HEK293 (cell line): ENCODE results near the gene BEGAIN.

ENCODE experiments used
- CTCF ChIA-PET: fragments of 350-600 bp; formaldehyde crosslinking; extraction: SDS; loops from one replicate; lab custom pipeline; 2021; ENCODE audit warnings: antibody characterized with exemption; lab: Yijun Ruan, JAX
- POLR2A ChIA-PET: fragments of 300-600 bp; formaldehyde crosslinking; extraction: SDS; loops from one replicate; lab custom pipeline; 2020; ENCODE audit warnings: antibody characterized with exemption, inconsistent platforms; lab: Yijun Ruan, JAX
- H3K27ac ChIP-seq: fragments of 200-500 bp; sonication (Bioruptor generic); 2 replicates; pipeline ENCODE4 v1.5.1; 2014; ENCODE audit warnings: low read depth, low read length, control low read depth, inconsistent platforms; ENCODE audit errors: extremely low read depth
- H3K36me3 ChIP-seq, 2 experiments: fragments of 200-500 bp in 1 of 2; sonication (Bioruptor generic) in 1 of 2; 1 replicate in 1 of 2; 2 replicates in 1 of 2; pipeline ENCODE4 v1.5.1; 2014 to 2017; ENCODE audit warnings: inconsistent platforms in 2 of 2, low read length in 2 of 2; ENCODE audit not compliant: control insufficient read depth in 2 of 2, insufficient read depth in 1 of 2
- H3K4me1 ChIP-seq: fragments of 200-500 bp; sonication (Bioruptor generic); 2 replicates; pipeline ENCODE4 v1.5.1; 2014; ENCODE audit warnings: mild to moderate bottlenecking, low read length, inconsistent platforms; ENCODE audit not compliant: control insufficient read depth, insufficient read depth
- H3K4me3 ChIP-seq: 2 replicates; pipeline ENCODE4 v1.5.1; 2011; ENCODE audit warnings: low read depth, mild to moderate bottlenecking, control low read depth, low read length, moderate library complexity
- H3K9me3 ChIP-seq: fragments of 200-500 bp; sonication (Bioruptor generic); 2 replicates; pipeline ENCODE4 v1.5.1; 2014; ENCODE audit warnings: low read depth, low read length, inconsistent platforms; ENCODE audit not compliant: control insufficient read depth, insufficient read depth
- GLIS2 ChIP-seq: fragments of 450-650 bp; formaldehyde crosslinking; IDR thresholded peaks from 2 replicates; pipeline ENCODE4 v1.5.1; 2016; ENCODE audit warnings: missing biosample characterization, missing genetic modification characterization
- KLF1 ChIP-seq: fragments of 450-650 bp; formaldehyde crosslinking; IDR thresholded peaks from 2 replicates; pipeline ENCODE4 v1.5.1; 2016; ENCODE audit warnings: missing biosample characterization, missing genetic modification characterization
- SCRT2 ChIP-seq: fragments of 450-650 bp; formaldehyde crosslinking; IDR thresholded peaks from 2 replicates; pipeline ENCODE4 v1.5.1; 2016; ENCODE audit warnings: missing biosample characterization, missing genetic modification characterization
- SP7 ChIP-seq: fragments of 450-650 bp; formaldehyde crosslinking; IDR thresholded peaks from 2 replicates; pipeline ENCODE4 v1.5.1; 2016; ENCODE audit warnings: missing biosample characterization, missing genetic modification characterization
- ZEB2 ChIP-seq: fragments of 450-650 bp; formaldehyde crosslinking; IDR thresholded peaks from 2 replicates; pipeline ENCODE4 v1.5.1; 2016; ENCODE audit warnings: missing biosample characterization, missing genetic modification characterization
- ZFP69B ChIP-seq: fragments of 450-650 bp; formaldehyde crosslinking; IDR thresholded peaks from 2 replicates; pipeline ENCODE4 v1.5.1; 2016; ENCODE audit warnings: missing biosample characterization, missing genetic modification characterization
- ZIC2 ChIP-seq: fragments of 450-650 bp; formaldehyde crosslinking; IDR thresholded peaks from 2 replicates; pipeline ENCODE4 v1.5.1; 2016; ENCODE audit warnings: missing biosample characterization, missing genetic modification characterization
- ZNF157 ChIP-seq: fragments of 450-650 bp; formaldehyde crosslinking; IDR thresholded peaks from 2 replicates; pipeline ENCODE4 v1.5.1; 2016; ENCODE audit warnings: missing biosample characterization, missing genetic modification characterization
- ZNF211 ChIP-seq: fragments of 450-650 bp; formaldehyde crosslinking; IDR thresholded peaks from 2 replicates; pipeline ENCODE4 v1.5.1; 2016; ENCODE audit warnings: low read depth, missing biosample characterization, missing genetic modification characterization
- ZNF23 ChIP-seq: fragments of 450-650 bp; formaldehyde crosslinking; IDR thresholded peaks from 2 replicates; pipeline ENCODE4 v1.5.1; 2016; ENCODE audit warnings: missing biosample characterization, missing genetic modification characterization, borderline replicate concordance
- ZNF280D ChIP-seq: fragments of 450-650 bp; formaldehyde crosslinking; IDR thresholded peaks from 2 replicates; pipeline ENCODE4 v1.5.1; 2016; ENCODE audit warnings: missing biosample characterization, missing genetic modification characterization
- ZNF302 ChIP-seq: fragments of 450-650 bp; formaldehyde crosslinking; IDR thresholded peaks from 2 replicates; pipeline ENCODE4 v1.5.1; 2016; ENCODE audit warnings: missing biosample characterization, missing genetic modification characterization, low read depth
- ZNF335 ChIP-seq: fragments of 450-650 bp; formaldehyde crosslinking; conservative IDR thresholded peaks from 2 replicates; pipeline ENCODE4 v1.5.1; 2016; ENCODE audit warnings: missing biosample characterization, missing genetic modification characterization
- ZNF350 ChIP-seq: fragments of 450-650 bp; formaldehyde crosslinking; IDR thresholded peaks from 2 replicates; pipeline ENCODE4 v1.5.0; 2017; ENCODE audit warnings: missing biosample characterization, mild to moderate bottlenecking, missing genetic modification characterization
- ZNF544 ChIP-seq: fragments of 450-650 bp; formaldehyde crosslinking; IDR thresholded peaks from 2 replicates; pipeline ENCODE4 v1.5.0; 2017; ENCODE audit warnings: missing biosample characterization, missing genetic modification characterization
- ZNF600 ChIP-seq: fragments of 450-650 bp; formaldehyde crosslinking; IDR thresholded peaks from 2 replicates; pipeline ENCODE4 v1.5.1; 2016; ENCODE audit warnings: missing biosample characterization, missing genetic modification characterization
- ZNF677 ChIP-seq: fragments of 450-650 bp; IDR thresholded peaks from 2 replicates; pipeline ENCODE4 v1.5.0; 2018; ENCODE audit warnings: missing biosample characterization, mild to moderate bottlenecking, missing genetic modification characterization, moderate library complexity
- ZNF76 ChIP-seq: fragments of 450-650 bp; formaldehyde crosslinking; IDR thresholded peaks from 2 replicates; pipeline ENCODE4; 2016; ENCODE audit warnings: low read depth, missing biosample characterization, missing genetic modification characterization, borderline replicate concordance
- ZNF768 ChIP-seq: fragments of 450-650 bp; formaldehyde crosslinking; IDR thresholded peaks from 2 replicates; pipeline ENCODE4 v1.5.1; 2018; ENCODE audit warnings: missing biosample characterization, mild to moderate bottlenecking, missing genetic modification characterization
- ZNF792 ChIP-seq: fragments of 450-650 bp; formaldehyde crosslinking; IDR thresholded peaks from 2 replicates; pipeline ENCODE4 v1.5.1; 2016; ENCODE audit warnings: missing biosample characterization, missing genetic modification characterization
- TF ChIP-seq, protein P1 (sequence below): fragments of 450-650 bp; formaldehyde crosslinking; IDR thresholded peaks from 2 replicates; pipeline ENCODE4 v1.5.1; 2016; ENCODE audit warnings: missing biosample characterization, missing genetic modification characterization, low read depth
- TF ChIP-seq, protein P2 (sequence below): fragments of 450-650 bp; formaldehyde crosslinking; IDR thresholded peaks from 2 replicates; pipeline ENCODE4 v1.5.1; 2016; ENCODE audit warnings: missing biosample characterization, missing genetic modification characterization

Gene BEGAIN

DNA sequence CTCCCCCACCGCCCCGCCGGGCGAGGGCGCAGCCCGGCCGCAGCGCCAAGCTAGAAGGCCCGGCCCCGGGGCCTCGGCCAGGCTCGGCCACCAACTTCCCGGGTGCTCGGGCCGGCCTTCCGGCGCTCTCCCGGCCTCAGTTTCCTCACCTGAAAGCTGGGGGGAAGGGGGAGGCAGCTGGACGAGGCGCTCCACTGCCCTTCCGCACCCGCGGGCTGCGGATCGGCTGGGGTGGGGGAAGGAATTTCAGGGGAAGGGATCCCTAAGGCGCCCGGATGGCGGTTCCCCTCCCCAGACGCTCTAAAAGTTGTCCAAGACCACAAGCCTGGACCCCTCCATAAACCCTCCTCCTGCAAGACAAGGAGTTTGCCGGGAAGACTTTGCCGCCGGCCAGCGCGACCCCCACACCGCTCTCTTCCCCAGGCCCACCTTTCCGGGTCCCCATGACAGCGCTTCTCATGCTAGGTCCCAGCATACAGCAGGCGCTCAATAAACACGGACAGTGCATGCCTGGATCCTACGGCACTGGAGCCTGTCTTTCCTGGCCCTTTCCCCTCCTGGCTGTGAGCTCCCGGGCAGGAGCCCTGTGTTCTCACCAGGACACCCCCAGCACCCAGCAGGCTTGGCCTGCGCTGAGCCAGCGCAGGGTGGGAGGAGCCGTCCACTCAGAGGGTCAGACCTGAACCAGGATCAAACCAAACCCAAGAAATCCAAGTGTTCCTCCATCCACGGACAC is 18.1 kb downstream of the BEGAIN start:
- POLR2A ChIA-PET, result no interaction called here
- Histone ChIP-seq H3K27ac (no peak overlapping the region), H3K36me3 (no peaks in the 10 kb centered on the region), H3K4me3 (no peak overlapping the region), H3K9me3 (no peaks in the 10 kb centered on the region), H3K4me1 (no peaks in the 10 kb centered on the region; the same call in 1 of the 2 replicates)
- CTCF ChIA-PET, result interaction anchor here (0.8 to 1.5 kb wide), 2 partner anchors 77 to 182 kb away, joined by 3 read pairs; no protein-coding TSS in a partner anchor
- peak; percentile 48; the same call in 1 of the 2 replicates for TF ChIP-seq ZIC2 (tag by site-specific recombination)
- TF ChIP-seq KLF1 (tag by site-specific recombination), result no peak
- TF ChIP-seq ZNF792 (tag by site-specific recombination), result peak; percentile 74; the same call in 1 of the 2 replicates
- no peak for TF ChIP-seq ZNF157 (tag by site-specific recombination)
- peak; percentile 3; the same call in 1 of the 2 replicates for TF ChIP-seq ZNF335 (tag by site-specific recombination)

GRCh38 chr14:100568164-100568997 is 18.8 kb downstream of the BEGAIN start:
- H3K27ac ChIP-seq, result peak overlapping the region; percentile 37; the same call in 1 of the 2 replicates
- no peaks in the 10 kb centered on the region; the same call in 1 of the 2 replicates for H3K4me1 ChIP-seq
- H3K4me3 ChIP-seq, result peak overlapping the region; percentile 26
- POLR2A ChIA-PET, result no interaction called here
- H3K9me3 ChIP-seq, result no peaks in the 10 kb centered on the region
- no peaks in the 10 kb centered on the region for H3K36me3 ChIP-seq
- CTCF ChIA-PET, result interaction anchor here (1.5 kb wide), 1 partner anchor 78 kb away, joined by 3 read pairs; no protein-coding TSS in a partner anchor
- TF ChIP-seq ZNF280D (tag by site-specific recombination) (no peak), ZNF768 (tag by site-specific recombination) (no peak), ZNF211 (tag by site-specific recombination) (no peak), ZFP69B (tag by site-specific recombination) (0 out of 2 replicates have a peak, but pooled peaks have one; percentile 29), SP7 (tag by site-specific recombination) (0 out of 2 replicates have a peak, but pooled peaks have one; percentile 23), ZNF76 (tag by site-specific recombination) (no peak), ZNF544 (no peak), GLIS2 (tag by site-specific recombination) (no peak), ZNF677 (no peak), ZNF350 (tag by site-specific recombination) (no peak), ZNF302 (tag by site-specific recombination) (no peak), ZNF600 (peak; percentile 52; the same call in 1 of the 2 replicates), SCRT2 (tag by site-specific recombination) (0 out of 2 replicates have a peak, but pooled peaks have one; percentile 24), ZEB2 (tag by site-specific recombination) (0 out of 2 replicates have a peak, but pooled peaks have one; percentile 39), ZNF23 (tag by site-specific recombination) (no peak)
- TF ChIP-seq, protein P1, sequence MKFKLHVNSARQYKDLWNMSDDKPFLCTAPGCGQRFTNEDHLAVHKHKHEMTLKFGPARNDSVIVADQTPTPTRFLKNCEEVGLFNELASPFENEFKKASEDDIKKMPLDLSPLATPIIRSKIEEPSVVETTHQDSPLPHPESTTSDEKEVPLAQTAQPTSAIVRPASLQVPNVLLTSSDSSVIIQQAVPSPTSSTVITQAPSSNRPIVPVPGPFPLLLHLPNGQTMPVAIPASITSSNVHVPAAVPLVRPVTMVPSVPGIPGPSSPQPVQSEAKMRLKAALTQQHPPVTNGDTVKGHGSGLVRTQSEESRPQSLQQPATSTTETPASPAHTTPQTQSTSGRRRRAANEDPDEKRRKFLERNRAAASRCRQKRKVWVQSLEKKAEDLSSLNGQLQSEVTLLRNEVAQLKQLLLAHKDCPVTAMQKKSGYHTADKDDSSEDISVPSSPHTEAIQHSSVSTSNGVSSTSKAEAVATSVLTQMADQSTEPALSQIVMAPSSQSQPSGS (tag by site-specific recombination), result no peak
- TF ChIP-seq, protein P2, sequence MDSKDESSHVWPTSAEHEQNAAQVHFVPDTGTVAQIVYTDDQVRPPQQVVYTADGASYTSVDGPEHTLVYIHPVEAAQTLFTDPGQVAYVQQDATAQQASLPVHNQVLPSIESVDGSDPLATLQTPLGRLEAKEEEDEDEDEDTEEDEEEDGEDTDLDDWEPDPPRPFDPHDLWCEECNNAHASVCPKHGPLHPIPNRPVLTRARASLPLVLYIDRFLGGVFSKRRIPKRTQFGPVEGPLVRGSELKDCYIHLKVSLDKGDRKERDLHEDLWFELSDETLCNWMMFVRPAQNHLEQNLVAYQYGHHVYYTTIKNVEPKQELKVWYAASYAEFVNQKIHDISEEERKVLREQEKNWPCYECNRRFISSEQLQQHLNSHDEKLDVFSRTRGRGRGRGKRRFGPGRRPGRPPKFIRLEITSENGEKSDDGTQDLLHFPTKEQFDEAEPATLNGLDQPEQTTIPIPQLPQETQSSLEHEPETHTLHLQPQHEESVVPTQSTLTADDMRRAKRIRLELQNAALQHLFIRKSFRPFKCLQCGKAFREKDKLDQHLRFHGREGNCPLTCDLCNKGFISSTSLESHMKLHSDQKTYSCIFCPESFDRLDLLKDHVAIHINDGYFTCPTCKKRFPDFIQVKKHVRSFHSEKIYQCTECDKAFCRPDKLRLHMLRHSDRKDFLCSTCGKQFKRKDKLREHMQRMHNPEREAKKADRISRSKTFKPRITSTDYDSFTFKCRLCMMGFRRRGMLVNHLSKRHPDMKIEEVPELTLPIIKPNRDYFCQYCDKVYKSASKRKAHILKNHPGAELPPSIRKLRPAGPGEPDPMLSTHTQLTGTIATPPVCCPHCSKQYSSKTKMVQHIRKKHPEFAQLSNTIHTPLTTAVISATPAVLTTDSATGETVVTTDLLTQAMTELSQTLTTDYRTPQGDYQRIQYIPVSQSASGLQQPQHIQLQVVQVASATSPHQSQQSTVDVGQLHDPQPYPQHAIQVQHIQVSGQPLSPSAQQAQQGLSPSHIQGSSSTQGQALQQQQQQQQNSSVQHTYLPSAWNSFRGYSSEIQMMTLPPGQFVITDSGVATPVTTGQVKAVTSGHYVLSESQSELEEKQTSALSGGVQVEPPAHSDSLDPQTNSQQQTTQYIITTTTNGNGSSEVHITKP, result peak; percentile 69
